DOHH2 (cell line): ENCODE results near the gene GGTLC2.

ENCODE experiments used
- H3F3A ChIP-seq: fragments of 200-600 bp; sonication (generic), shearing (Covaris generic); 2 replicates; pipeline ENCODE4 v1.6.0; 2016; ENCODE audit warnings: antibody characterized with exemption, mild to moderate bottlenecking; ENCODE audit not compliant: control insufficient read depth, insufficient read depth
- H3K27ac ChIP-seq: fragments of 200-600 bp; sonication (generic); 2 replicates; pipeline ENCODE4 v1.5.1; 2014; ENCODE audit warnings: low read depth, mild to moderate bottlenecking, low read length, moderate library complexity
- H3K27me3 ChIP-seq: fragments of 200-600 bp; sonication (generic); 2 replicates; pipeline ENCODE4 v1.6.1; 2014; ENCODE audit warnings: mild to moderate bottlenecking, low read length, mixed read lengths; ENCODE audit not compliant: control insufficient read depth
- H3K36me3 ChIP-seq: fragments of 200-600 bp; sonication (generic); 2 replicates; pipeline ENCODE4 v1.6.1; 2014; ENCODE audit warnings: mild to moderate bottlenecking, low read length, moderate library complexity, mixed read lengths; ENCODE audit not compliant: control insufficient read depth
- H3K4me1 ChIP-seq: fragments of 200-600 bp; sonication (generic); 2 replicates; pipeline ENCODE4 v1.6.1; 2014; ENCODE audit warnings: mild to moderate bottlenecking, low read length, mixed read lengths; ENCODE audit not compliant: control insufficient read depth
- H3K4me2 ChIP-seq: fragments of 200-600 bp; sonication (generic); 2 replicates; pipeline ENCODE4 v1.6.0; 2014; ENCODE audit warnings: mild to moderate bottlenecking, low read length, moderate library complexity
- H3K4me3 ChIP-seq: fragments of 200-600 bp; sonication (generic); 2 replicates; pipeline ENCODE4 v1.5.1; 2014; ENCODE audit warnings: mild to moderate bottlenecking, low read length, mixed read lengths
- H3K79me2 ChIP-seq: fragments of 200-600 bp; sonication (generic); 2 replicates; pipeline ENCODE4 v1.6.1; 2014; ENCODE audit warnings: mild to moderate bottlenecking, low read length, mixed read lengths; ENCODE audit not compliant: control insufficient read depth
- H3K9me2 ChIP-seq: fragments of 200-600 bp; sonication (generic); replicated peaks from 2 replicates; pipeline ENCODE4 v1.6.1; 2014; ENCODE audit warnings: mild to moderate bottlenecking, low read length, mixed read lengths; ENCODE audit not compliant: control insufficient read depth
- H3K9me3 ChIP-seq: fragments of 200-600 bp; sonication (generic); 2 replicates; pipeline ENCODE4 v1.6.1; 2014; ENCODE audit warnings: antibody characterized with exemption, low read length, mixed read lengths; ENCODE audit not compliant: control insufficient read depth, insufficient read depth
- H4K20me1 ChIP-seq: fragments of 200-600 bp; sonication (generic); 2 replicates; pipeline ENCODE4 v1.6.0; 2014; ENCODE audit warnings: low read depth, mild to moderate bottlenecking, antibody characterized with exemption, low read length, moderate library complexity; ENCODE audit not compliant: control insufficient read depth, insufficient read depth
- CTCF ChIP-seq: fragments of 200-600 bp; sonication (generic); IDR thresholded peaks from one replicate; pipeline ENCODE4 v1.5.1; 2014; ENCODE audit warnings: antibody characterized with exemption, mild to moderate bottlenecking, low read depth, low read length; ENCODE audit not compliant: poor library complexity, severe bottlenecking
- EZH2phosphoT487 ChIP-seq: fragments of 200-600 bp; sonication (generic); IDR thresholded peaks from 2 replicates; pipeline ENCODE4 v1.6.1; 2017; ENCODE audit warnings: borderline replicate concordance, mild to moderate bottlenecking, antibody characterized with exemption, low read length, moderate library complexity, mixed read lengths

Gene GGTLC2

GRCh38 chr22:22614065-22614464 is 30.3 kb upstream of the GGTLC2 start:
- no peak overlapping the region for H3K27ac ChIP-seq
- H3K9me3 ChIP-seq, result no peaks in the 10 kb centered on the region
- H3K36me3 ChIP-seq, result no peaks in the 10 kb centered on the region
- H3K9me2 ChIP-seq, result no peaks in the 10 kb centered on the region
- no peaks in the 10 kb centered on the region for H3K79me2 ChIP-seq
- H4K20me1 ChIP-seq, result no peaks in the 10 kb centered on the region
- no peak overlapping the region for H3K4me3 ChIP-seq
- no peaks in the 10 kb centered on the region for H3F3A ChIP-seq
- peaks cover 13% of the 10 kb centered on the region for H3K4me1 ChIP-seq
- TF ChIP-seq EZH2phosphoT487, result no peak
- H3K4me2 ChIP-seq, result no peak overlapping the region
- H3K27me3 ChIP-seq, result peaks cover 16% of the 10 kb centered on the region

DNA sequence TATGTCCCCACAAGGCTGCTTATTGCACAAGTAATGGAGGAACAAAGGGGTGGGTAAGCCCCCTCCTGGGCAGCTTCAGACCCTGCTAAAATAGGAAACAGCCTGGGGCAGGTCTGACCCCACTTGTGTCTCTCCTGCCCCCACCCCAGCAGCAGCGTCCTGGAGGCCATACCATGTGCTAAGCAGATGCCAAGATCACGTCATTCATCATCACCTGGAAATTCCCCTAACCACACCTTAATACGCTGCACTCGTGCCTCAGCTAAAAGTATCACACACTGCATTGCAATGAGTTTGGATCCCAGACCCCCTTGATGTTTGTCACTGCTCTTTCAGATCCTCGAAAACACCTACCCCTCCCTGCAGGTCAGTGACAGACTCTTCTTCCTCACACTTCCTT is 27.8 kb upstream of the GGTLC2 start:
- Histone ChIP-seq H3F3A (no peaks in the 10 kb centered on the region), H3K9me3 (no peaks in the 10 kb centered on the region), H3K79me2 (no peaks in the 10 kb centered on the region), H3K9me2 (no peaks in the 10 kb centered on the region), H3K4me1 (peaks cover 13% of the 10 kb centered on the region), H3K36me3 (no peaks in the 10 kb centered on the region), H3K27ac (no peak overlapping the region), H4K20me1 (no peaks in the 10 kb centered on the region), H3K4me2 (peak overlapping the region; percentile 54), H3K27me3 (peaks cover 16% of the 10 kb centered on the region), H3K4me3 (no peak overlapping the region)
- TF ChIP-seq EZH2phosphoT487 (no peak), CTCF (no peak)

DNA sequence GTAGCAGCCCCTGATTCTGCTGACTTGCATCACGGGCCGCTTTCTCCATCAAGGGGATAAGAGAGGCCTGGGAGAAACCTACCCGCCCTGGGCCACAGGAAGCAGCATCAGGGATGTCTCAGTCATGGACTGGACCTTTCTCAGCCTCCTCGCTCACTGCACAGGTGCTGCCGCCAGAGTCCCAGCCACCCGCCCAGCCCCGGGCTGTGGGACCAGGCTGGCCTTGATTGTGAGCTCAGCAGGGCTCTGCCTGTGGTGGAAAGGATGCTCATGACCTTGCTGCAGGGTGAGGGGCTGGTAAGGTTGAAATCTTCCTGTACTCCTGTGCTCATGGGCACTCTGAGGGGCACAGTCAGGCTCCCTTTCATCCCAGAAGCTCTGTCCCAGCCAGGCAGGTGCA is 26.0 kb upstream of the GGTLC2 start:
- Histone ChIP-seq H3K27ac (no peak overlapping the region), H4K20me1 (no peaks in the 10 kb centered on the region), H3K36me3 (no peaks in the 10 kb centered on the region), H3K79me2 (no peaks in the 10 kb centered on the region), H3K9me3 (no peaks in the 10 kb centered on the region), H3K9me2 (no peaks in the 10 kb centered on the region), H3F3A (no peaks in the 10 kb centered on the region), H3K4me1 (peaks cover 13% of the 10 kb centered on the region), H3K27me3 (peaks cover 16% of the 10 kb centered on the region), H3K4me3 (no peak overlapping the region), H3K4me2 (no peak overlapping the region)
- TF ChIP-seq CTCF, result no peak
- no peak for TF ChIP-seq EZH2phosphoT487

DNA sequence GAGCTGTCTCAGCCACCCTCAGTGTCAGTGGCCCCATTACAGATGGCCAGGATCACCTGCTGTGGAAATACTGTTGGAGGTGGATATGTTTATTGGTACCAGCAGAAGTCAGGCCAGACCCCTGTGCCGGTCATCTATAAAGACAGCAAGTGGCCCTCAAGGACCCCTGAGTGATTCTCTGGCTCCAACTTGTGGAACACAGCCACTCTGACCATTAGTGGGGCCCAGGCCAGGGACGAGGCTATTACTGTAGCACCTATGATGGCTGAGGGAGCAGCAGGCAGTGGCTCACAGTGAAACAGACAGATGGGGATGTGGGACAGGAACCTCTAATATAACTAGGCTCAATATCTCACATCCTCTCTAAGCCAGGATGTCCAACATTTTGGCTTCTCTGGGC is 25.5 kb upstream of the GGTLC2 start:
- no peaks in the 10 kb centered on the region for H4K20me1 ChIP-seq
- no peaks in the 10 kb centered on the region for H3K9me3 ChIP-seq
- TF ChIP-seq CTCF, result no peak

More for the DNA sequence above, 25.5 kb upstream of the GGTLC2 start:
- Histone ChIP-seq H3K4me3 (no peak overlapping the region), H3K27me3 (peaks cover 16% of the 10 kb centered on the region), H3F3A (no peaks in the 10 kb centered on the region), H3K4me1 (peaks cover 13% of the 10 kb centered on the region), H3K9me2 (no peaks in the 10 kb centered on the region), H3K79me2 (no peaks in the 10 kb centered on the region), H3K36me3 (no peaks in the 10 kb centered on the region), H3K27ac (no peak overlapping the region), H3K4me2 (no peak overlapping the region)
